ENCODE data around the gene FRG2B.
A peak's percentile ranks its signal among the peaks of the same experiment; 100 is the strongest.
"Not testable (repeated sequence)": the region's sequence is repeated elsewhere in the genome, so short reads cannot be mapped to it uniquely, and the experiment has no call there.

FRG2B gene

GRCh38 chr10:133617196-133617595 is 9.4 kb downstream of the FRG2B start:
- DNase-seq (ENCODE audit: low read depth): no peak
- H3K4me3 ChIP-seq (replicated peaks; ENCODE audit: low read depth, low read length): no peak overlapping the region
- no peak for TF ChIP-seq CTCF (IDR thresholded peaks at IDR 0.05; ENCODE audit: low read length, missing control alignments)

- no peak for DNase-seq (ENCODE audit: low read depth)
- H3K4me3 ChIP-seq (replicated peaks; ENCODE audit: low read depth, low read length): no peak overlapping the region
- no peak for TF ChIP-seq CTCF (IDR thresholded peaks at IDR 0.05; ENCODE audit: low read length, missing control alignments)
Observed at GRCh38 chr10:133616371-133617130, 10.0 kb downstream of the FRG2B start.

GRCh38 chr10:133614830-133615580 is 11.6 kb downstream of the FRG2B start:
- TF ChIP-seq CTCF (IDR thresholded peaks at IDR 0.05; ENCODE audit: low read length, missing control alignments): no peak
- H3K4me3 ChIP-seq (replicated peaks; ENCODE audit: low read depth, low read length): no peak overlapping the region
- no peak for DNase-seq (ENCODE audit: low read depth)

GRCh38 chr10:133613699-133614098 is 12.9 kb downstream of the FRG2B start:
- TF ChIP-seq CTCF (IDR thresholded peaks at IDR 0.05; ENCODE audit: low read length, missing control alignments): no peak
- H3K4me3 ChIP-seq (replicated peaks; ENCODE audit: low read depth, low read length): no peak overlapping the region
- DNase-seq (ENCODE audit: low read depth): no peak

- DNase-seq (ENCODE audit: low read depth): no peak
- TF ChIP-seq CTCF (IDR thresholded peaks at IDR 0.05; ENCODE audit: low read length, missing control alignments): no peak
- no peak overlapping the region for H3K4me3 ChIP-seq (replicated peaks; ENCODE audit: low read depth, low read length)
Observed at GRCh38 chr10:133611079-133611478, 15.5 kb downstream of the FRG2B start.

GRCh38 chr10:133608855-133609254 is 17.7 kb downstream of the FRG2B start:
- DNase-seq (ENCODE audit: low read depth): peak; percentile 16
- TF ChIP-seq CTCF (IDR thresholded peaks at IDR 0.05; ENCODE audit: low read length, missing control alignments): peak; percentile 45
- H3K4me3 ChIP-seq (replicated peaks; ENCODE audit: low read depth, low read length): no peak overlapping the region

GRCh38 chr10:133603434-133603833 is 23.2 kb downstream of the FRG2B start:
- not testable (repeated sequence) for DNase-seq (ENCODE audit: low read depth)

More at GRCh38 chr10:133603434-133603833, 23.2 kb downstream of the FRG2B start:
- H3K4me3 ChIP-seq (replicated peaks; ENCODE audit: low read depth, low read length): not testable (repeated sequence)
